ENCODE measurements around the gene PANK4. TPM values are rescaled to one million over a fixed set of nuclear protein-coding genes. Genes with fewer than 3 reads are reported as not detected.

Gene PANK4
- total RNA-seq, 1 experiment from 2014 or later: 24.4 TPM

DNA sequence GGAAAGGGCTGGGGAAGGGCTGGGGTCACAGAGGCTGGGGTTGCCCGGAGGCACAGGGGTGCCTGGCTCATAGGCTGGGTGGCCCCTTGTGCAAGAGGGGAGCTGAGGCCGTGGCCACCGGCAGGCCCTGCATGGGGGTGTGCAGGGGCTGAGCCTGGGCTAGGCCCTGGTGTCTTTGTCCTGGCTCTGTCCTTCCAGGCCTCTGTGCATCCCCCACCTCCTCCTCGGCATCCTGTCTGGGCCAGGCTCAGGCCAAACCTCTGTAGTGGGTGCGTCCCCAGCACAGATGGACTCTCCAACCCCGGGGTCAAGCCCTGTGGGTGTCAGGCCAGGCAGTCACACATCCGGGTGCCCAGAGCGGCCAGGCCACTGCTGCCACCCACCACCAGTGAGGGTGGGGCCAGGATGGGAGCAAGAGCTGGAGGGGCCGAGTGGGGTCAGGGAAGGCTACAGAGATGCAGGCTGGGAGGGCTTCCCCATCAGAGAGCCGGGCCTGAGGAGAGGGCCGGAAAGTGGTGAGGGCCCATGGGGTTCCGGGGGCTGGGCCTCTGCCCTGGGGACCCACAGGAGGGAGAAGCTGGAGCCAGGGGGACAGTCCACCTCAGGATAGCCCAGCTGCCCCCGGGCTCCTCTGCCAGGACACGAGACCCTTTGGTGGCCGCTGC is 19.4 kb downstream of the PANK4 start:
- BruUV-seq (replicated peaks): no TSS peak
- no peak for DNase-seq
- no peak for TF ChIP-seq CTCF (IDR thresholded peaks at IDR 0.05; ENCODE audit: unreplicated experiment)
- CTCF ChIA-PET: no interaction called here
- no peaks in the 10 kb centered on the region for H3K9me3 Mint-ChIP-seq (ENCODE audit: low read depth, unreplicated experiment)
- H3K27me3 Mint-ChIP-seq (ENCODE audit: unreplicated experiment): no peaks in the 10 kb centered on the region
- H3K36me3 Mint-ChIP-seq (ENCODE audit: insufficient read depth, unreplicated experiment): peaks cover 7% of the 10 kb centered on the region
- intact Hi-C loops (cut with micrococcal nuclease; ENCODE audit: unreplicated experiment): no loop called here
- H3K27ac Mint-ChIP-seq (ENCODE audit: unreplicated experiment): no peak overlapping the region
- no peak overlapping the region for H3K4me3 Mint-ChIP-seq (ENCODE audit: low read depth, unreplicated experiment)
- no peaks in the 10 kb centered on the region for H3K4me1 Mint-ChIP-seq (ENCODE audit: low read depth, unreplicated experiment)

DNA sequence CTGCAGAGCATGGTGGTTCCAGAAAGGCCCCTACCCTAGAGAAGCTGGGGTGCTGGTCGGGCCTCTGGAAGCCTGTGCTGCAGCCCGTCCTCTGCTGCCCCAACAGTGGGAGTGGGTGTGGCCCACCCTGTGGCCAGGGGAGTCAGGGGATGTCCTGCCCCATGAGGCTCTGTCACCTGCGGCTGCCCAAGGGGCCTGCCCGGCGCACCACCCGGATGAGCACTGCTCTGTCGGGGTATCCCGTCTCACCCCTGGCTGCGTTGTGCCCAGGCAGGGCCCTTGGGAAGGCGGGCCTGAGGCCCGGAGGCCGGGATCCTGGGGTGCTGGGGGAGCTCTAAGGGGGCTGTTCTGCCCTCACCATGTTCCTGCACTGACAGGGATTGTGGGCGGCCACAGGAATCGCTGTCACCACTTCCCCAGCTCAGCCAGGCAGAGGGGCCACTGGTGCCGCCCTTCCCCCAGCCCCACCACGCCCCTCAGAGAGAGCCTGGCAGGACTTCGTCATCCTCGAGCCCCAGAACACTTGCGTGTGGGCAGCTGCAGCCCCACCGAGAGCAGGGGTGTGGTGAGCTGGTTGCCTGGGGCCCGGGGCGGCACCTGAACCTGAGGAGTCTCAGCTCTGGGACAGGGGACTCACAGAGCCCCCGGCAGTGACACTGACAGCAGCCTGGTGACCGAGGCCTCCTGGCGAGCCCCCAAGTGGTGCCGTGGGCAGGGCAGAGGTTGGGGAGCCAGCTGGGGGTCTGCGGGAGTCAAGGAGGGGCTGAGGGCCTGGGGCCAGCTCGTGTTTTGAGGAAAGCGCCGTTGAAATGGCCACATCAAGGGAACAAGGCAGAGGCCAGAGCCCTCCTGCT is 20.2 kb downstream of the PANK4 start:
- CTCF ChIA-PET: no interaction called here
- Mint-ChIP-seq H3K9me3 (ENCODE audit: low read depth, unreplicated experiment) (no peaks in the 10 kb centered on the region), H3K27ac (ENCODE audit: unreplicated experiment) (no peak overlapping the region), H3K36me3 (ENCODE audit: insufficient read depth, unreplicated experiment) (peaks cover 3% of the 10 kb centered on the region), H3K27me3 (ENCODE audit: unreplicated experiment) (no peaks in the 10 kb centered on the region), H3K4me1 (ENCODE audit: low read depth, unreplicated experiment) (no peaks in the 10 kb centered on the region), H3K4me3 (ENCODE audit: low read depth, unreplicated experiment) (no peak overlapping the region)
- DNase-seq: no peak
- TSS peak; percentile 26 for BruUV-seq (replicated peaks)
- intact Hi-C loops (cut with micrococcal nuclease; ENCODE audit: unreplicated experiment): no loop called here
- TF ChIP-seq CTCF (IDR thresholded peaks at IDR 0.05; ENCODE audit: unreplicated experiment): no peak

GRCh38 chr1:2505461-2505994 is 20.9 kb downstream of the PANK4 start:
- H3K9me3 Mint-ChIP-seq (ENCODE audit: low read depth, unreplicated experiment): no peaks in the 10 kb centered on the region
- no peaks in the 10 kb centered on the region for H3K36me3 Mint-ChIP-seq (ENCODE audit: insufficient read depth, unreplicated experiment)
- BruUV-seq (replicated peaks): no TSS peak
- H3K27ac Mint-ChIP-seq (ENCODE audit: unreplicated experiment): no peak overlapping the region
- no peak for TF ChIP-seq CTCF (IDR thresholded peaks at IDR 0.05; ENCODE audit: unreplicated experiment)
- H3K4me1 Mint-ChIP-seq (ENCODE audit: low read depth, unreplicated experiment): peaks cover 1% of the 10 kb centered on the region
- H3K27me3 Mint-ChIP-seq (ENCODE audit: unreplicated experiment): no peaks in the 10 kb centered on the region
- CTCF ChIA-PET: no interaction called here
- H3K4me3 Mint-ChIP-seq (ENCODE audit: low read depth, unreplicated experiment): no peak overlapping the region
- intact Hi-C loops (cut with micrococcal nuclease; ENCODE audit: unreplicated experiment): no loop called here
- DNase-seq: no peak

- Mint-ChIP-seq H3K27me3 (ENCODE audit: unreplicated experiment) (no peaks in the 10 kb centered on the region), H3K36me3 (ENCODE audit: insufficient read depth, unreplicated experiment) (no peaks in the 10 kb centered on the region), H3K4me1 (ENCODE audit: low read depth, unreplicated experiment) (peaks cover 7% of the 10 kb centered on the region), H3K9me3 (ENCODE audit: low read depth, unreplicated experiment) (no peaks in the 10 kb centered on the region), H3K4me3 (ENCODE audit: low read depth, unreplicated experiment) (no peak overlapping the region), H3K27ac (ENCODE audit: unreplicated experiment) (no peak overlapping the region)
- BruUV-seq (replicated peaks): no TSS peak
- no peak for DNase-seq
- intact Hi-C loops (cut with micrococcal nuclease; ENCODE audit: unreplicated experiment): no loop called here
- CTCF ChIA-PET: no interaction called here
- no peak for TF ChIP-seq CTCF (IDR thresholded peaks at IDR 0.05; ENCODE audit: unreplicated experiment)
These were observed 21.5 kb downstream of the PANK4 start for GRCh38 chr1:2504949-2505272.
